Testis (tissue), 3 donors: ENCODE measurements around the gene H2BK1. TPM values are rescaled to one million over a fixed set of nuclear protein-coding genes. Genes with fewer than 3 reads are reported as not detected.

Experiments
- DNase-seq: peaks from one replicate; pipeline ENCODE4 v3.0.0-alpha.2; 2019
- H3K27ac ChIP-seq, 2 donors: fragments of 200-600 bp; sonication (generic); one replicate each; pipeline ENCODE4 v1.5.1; 2019
- H3K27me3 ChIP-seq: fragments of 200-600 bp; sonication (generic); one replicate; pipeline ENCODE4 v1.5.1; 2019
- H3K36me3 ChIP-seq: fragments of 200-600 bp; sonication (generic); one replicate; pipeline ENCODE4 v1.5.1; 2017; ENCODE audit warnings: low read depth; ENCODE audit errors: missing control alignments
- H3K4me1 ChIP-seq: fragments of 200-600 bp; sonication (generic); one replicate; pipeline ENCODE4 v1.5.1; 2019
- H3K4me3 ChIP-seq, 2 donors: fragments of 200-600 bp; sonication (generic); one replicate each; pipeline ENCODE4 v1.5.1; 2017 to 2019
- H3K9me3 ChIP-seq: fragments of 200-600 bp; sonication (generic); one replicate; pipeline ENCODE4 v1.5.1; 2017
- POLR2A ChIP-seq: fragments of 450-650 bp; IDR thresholded peaks from one replicate; pipeline ENCODE4 v1.6.1; 2017; ENCODE audit warnings: antibody characterized with exemption, mild to moderate bottlenecking, moderate library complexity
- WGBS, 2 donors: methylation state at CpG; one replicate each; pipeline ENCODE4 v1.1.5; 2018; 5-methylcytosine and 5-hydroxymethylcytosine counted together
- intact Hi-C: fragments of 100-400 bp; cut with DNase I; formaldehyde crosslinking; loops from one replicate; pipeline ENCODE4 v1.15.1; 2023; ENCODE audit warnings: low total_unique reads
- polyA plus RNA-seq: library from polyadenylated mRNA; stranded (reverse); fragments of 350-450 nt; fragmentation: Illumina TruSeq; extraction: RNeasy Lipid Tissue Mini Kit (QIAGEN cat#74804); gene quantifications from one replicate; pipeline ENCODE4 v1.2.3, GENCODE V29; 2014; ENCODE audit warnings: low read depth, low replicate concordance; ENCODE audit not compliant: insufficient read depth
- total RNA-seq, 2 donors: library from RNA; depleted of rRNA; stranded (reverse); fragments of >200 nt; gene quantifications; one replicate each; pipeline ENCODE4 v1.2.3, GENCODE V29; 2016
- TF ChIP-seq, protein P1 (sequence below), 3 experiments: fragments of 450-650 bp in 2 of 3; fragments of 200-600 bp in 1 of 3; sonication (generic) in 1 of 3; IDR thresholded peaks; one replicate each; pipeline ENCODE4 v1.5.1; 2016 to 2019; ENCODE audit warnings: antibody characterized with exemption in 3 of 3, mild to moderate bottlenecking in 2 of 3, moderate library complexity in 1 of 3

The H2BK1 gene
- total and polyA plus RNA-seq, 3 donors from 2014 or later: not detected

DNA sequence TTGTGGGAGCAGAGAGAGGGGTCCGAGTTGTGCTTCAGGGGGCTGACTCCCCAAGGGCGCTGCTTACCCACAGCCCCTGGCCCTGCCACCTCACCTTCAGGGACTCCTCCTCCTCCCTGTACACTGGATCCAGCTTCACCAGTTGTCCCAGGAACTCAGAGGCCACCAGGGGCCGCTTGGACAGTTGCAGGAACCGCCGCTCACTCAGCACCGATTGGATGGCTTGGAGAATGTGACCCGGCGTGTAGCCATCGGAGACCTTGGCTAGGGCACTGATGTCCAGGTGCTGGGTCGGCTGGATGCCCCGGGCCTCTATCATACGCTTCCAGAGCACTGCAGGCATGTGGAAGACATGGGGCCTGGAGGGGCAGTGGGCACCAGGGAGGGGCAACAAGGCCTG, 18.7 kb downstream of the H2BK1 start:
- intact Hi-C loops: no loop called here
- Histone ChIP-seq H3K27me3 (no peaks in the 10 kb centered on the region), H3K4me3 (no peak overlapping the region), H3K36me3 (no peaks in the 10 kb centered on the region), H3K9me3 (no peaks in the 10 kb centered on the region), H3K4me1 (no peaks in the 10 kb centered on the region), H3K27ac (no peak overlapping the region)
- DNase-seq: no peak
- TF ChIP-seq, protein P1, sequence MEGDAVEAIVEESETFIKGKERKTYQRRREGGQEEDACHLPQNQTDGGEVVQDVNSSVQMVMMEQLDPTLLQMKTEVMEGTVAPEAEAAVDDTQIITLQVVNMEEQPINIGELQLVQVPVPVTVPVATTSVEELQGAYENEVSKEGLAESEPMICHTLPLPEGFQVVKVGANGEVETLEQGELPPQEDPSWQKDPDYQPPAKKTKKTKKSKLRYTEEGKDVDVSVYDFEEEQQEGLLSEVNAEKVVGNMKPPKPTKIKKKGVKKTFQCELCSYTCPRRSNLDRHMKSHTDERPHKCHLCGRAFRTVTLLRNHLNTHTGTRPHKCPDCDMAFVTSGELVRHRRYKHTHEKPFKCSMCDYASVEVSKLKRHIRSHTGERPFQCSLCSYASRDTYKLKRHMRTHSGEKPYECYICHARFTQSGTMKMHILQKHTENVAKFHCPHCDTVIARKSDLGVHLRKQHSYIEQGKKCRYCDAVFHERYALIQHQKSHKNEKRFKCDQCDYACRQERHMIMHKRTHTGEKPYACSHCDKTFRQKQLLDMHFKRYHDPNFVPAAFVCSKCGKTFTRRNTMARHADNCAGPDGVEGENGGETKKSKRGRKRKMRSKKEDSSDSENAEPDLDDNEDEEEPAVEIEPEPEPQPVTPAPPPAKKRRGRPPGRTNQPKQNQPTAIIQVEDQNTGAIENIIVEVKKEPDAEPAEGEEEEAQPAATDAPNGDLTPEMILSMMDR (IDR thresholded peaks at IDR 0.05): no peak
- no peak for TF ChIP-seq POLR2A
- WGBS, 2 donors: 83 to 87% methylated on average over 8 to 12 of the region's 12 CpGs

DNA sequence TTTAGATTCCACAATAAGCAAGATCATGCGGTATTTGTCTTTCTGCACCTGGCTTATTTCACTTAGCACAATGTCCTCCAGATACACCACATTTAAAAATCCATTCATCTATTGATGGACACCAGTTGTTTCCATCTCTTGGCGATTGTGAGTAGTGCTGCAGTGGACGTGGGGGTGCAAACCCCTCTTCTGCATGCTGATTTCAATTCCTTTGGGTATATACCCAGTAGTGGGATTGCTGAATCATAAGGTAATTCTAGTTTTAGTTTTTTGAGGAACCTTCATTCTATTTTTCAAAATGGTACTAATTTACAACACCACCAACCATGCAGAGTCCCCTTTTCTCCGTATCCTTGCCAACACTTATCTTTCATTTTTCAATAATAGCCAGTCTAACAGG, 21.2 kb downstream of the H2BK1 start:
- DNase-seq: no peak
- Histone ChIP-seq H3K36me3 (no peaks in the 10 kb centered on the region), H3K4me1 (no peaks in the 10 kb centered on the region), H3K4me3 (no peak overlapping the region), H3K9me3 (no peaks in the 10 kb centered on the region), H3K27me3 (no peaks in the 10 kb centered on the region), H3K27ac (no peak overlapping the region)
- 75 to 92% methylated on average over 4 of the region's 4 CpGs for WGBS, 2 donors
- TF ChIP-seq, protein P1 (IDR thresholded peaks at IDR 0.05): no peak
- no peak for TF ChIP-seq POLR2A
- intact Hi-C loops: no loop called here

DNA sequence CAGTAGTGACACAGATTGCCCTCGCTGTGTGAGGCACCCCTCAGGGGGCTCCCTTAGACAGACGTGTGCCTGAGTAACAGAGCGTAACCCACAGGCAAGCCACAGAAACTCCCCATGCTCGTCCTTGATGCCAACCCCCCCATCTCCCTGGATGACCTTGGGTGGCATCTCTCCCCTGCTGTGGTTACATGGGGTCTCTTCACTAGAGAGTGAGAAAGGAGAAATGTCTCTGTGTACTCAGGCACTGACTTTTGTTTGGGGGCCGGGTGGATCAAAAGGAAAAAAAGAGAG, 22.1 kb downstream of the H2BK1 start:
- TF ChIP-seq POLR2A: no peak
- TF ChIP-seq, protein P1 (IDR thresholded peaks at IDR 0.05): no peak

DNA sequence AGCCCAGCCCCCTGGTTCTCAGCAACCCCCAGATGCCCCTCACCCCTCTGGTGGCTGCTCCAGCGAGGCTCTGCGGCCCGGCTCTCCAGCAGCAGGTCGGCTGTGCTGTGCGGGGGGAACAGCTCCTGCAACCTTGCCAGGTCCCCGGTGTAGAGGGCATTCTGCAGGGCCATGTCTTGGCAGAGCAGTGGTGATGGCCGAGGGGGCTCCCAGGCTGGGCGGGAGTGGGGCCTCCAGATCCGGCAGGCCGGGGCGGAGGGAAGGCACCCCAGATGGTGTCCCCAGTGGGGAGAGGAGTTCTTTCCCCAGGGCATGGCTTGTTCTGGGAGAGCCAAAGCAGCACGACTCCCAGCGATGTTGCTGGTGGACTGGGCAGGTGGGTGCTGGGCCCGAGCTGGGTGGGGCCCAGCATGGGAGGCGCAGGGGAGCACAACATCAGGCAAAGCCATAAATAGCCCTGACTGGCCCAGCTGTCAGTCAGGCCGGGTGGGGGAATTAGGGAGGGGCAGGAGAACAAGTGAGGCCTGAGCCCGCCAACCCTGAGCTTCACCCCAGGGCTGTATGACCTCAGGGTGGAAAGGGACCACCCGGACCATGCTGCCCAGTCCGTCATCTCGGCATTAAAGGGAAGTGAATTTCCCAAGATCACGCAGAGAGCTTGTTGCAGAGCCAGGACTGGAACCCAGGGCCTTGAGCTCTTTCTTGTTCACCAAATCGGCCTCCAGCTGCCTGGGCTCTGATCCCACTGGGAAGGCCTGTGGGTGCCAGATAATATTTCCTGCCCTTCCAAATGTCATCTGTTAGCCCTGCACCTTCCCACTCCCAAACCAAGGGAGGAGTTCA, 22.7 kb downstream of the H2BK1 start:
- H3K27ac ChIP-seq: no peak overlapping the region
- 84 to 90% methylated on average over 15 to 21 of the region's 22 CpGs for WGBS, 2 donors
- no peaks in the 10 kb centered on the region for H3K9me3 ChIP-seq
- no peaks in the 10 kb centered on the region for H3K36me3 ChIP-seq
- no peak overlapping the region for H3K4me3 ChIP-seq
- intact Hi-C loops: no loop called here
- no peak for DNase-seq
- TF ChIP-seq, protein P1 (IDR thresholded peaks at IDR 0.05): no peak
- TF ChIP-seq POLR2A: no peak
- no peaks in the 10 kb centered on the region for H3K4me1 ChIP-seq
- no peaks in the 10 kb centered on the region for H3K27me3 ChIP-seq

More for the DNA sequence above, 22.1 kb downstream of the H2BK1 start:
- no peaks in the 10 kb centered on the region for H3K36me3 ChIP-seq
- 63 to 73% methylated on average over 5 of the region's 5 CpGs for WGBS, 2 donors
- no peak overlapping the region for H3K4me3 ChIP-seq
- no peaks in the 10 kb centered on the region for H3K4me1 ChIP-seq
- intact Hi-C loops: no loop called here
- no peaks in the 10 kb centered on the region for H3K27me3 ChIP-seq
- H3K9me3 ChIP-seq: no peaks in the 10 kb centered on the region
- no peak overlapping the region for H3K27ac ChIP-seq
- no peak for DNase-seq
